IMR-90 (cell line): Measurements from ENCODE around the gene DENND10. TPM values are rescaled to one million over a fixed set of nuclear protein-coding genes. Genes with fewer than 3 reads are reported as not detected.

ENCODE experiments used
- ATAC-seq: fragments of 200-7000 bp; cut with Tn5 transposase; 2 replicates; pipeline ENCODE4 v1.9.1; 2020; ENCODE audit warnings: low read depth, mild to moderate bottlenecking, moderate library complexity
- BruUV-seq: library from RNA; stranded (reverse); fragments of 400-500 nt; replicated peaks from 2 replicates; lab custom pipeline; 2021; lab: Mats Ljungman, UMichigan
- CTCF ChIA-PET: fragments of 300-600 bp; formaldehyde crosslinking; extraction: SDS; loops from one replicate; lab custom pipeline; 2021; ENCODE audit warnings: antibody characterized with exemption; lab: Yijun Ruan, JAX
- POLR2A ChIA-PET: fragments of 300-600 bp; sonication (Branson Sonifier 250); formaldehyde crosslinking; loops from one replicate; lab custom pipeline; 2022; ENCODE audit warnings: antibody characterized with exemption; ENCODE audit not compliant: unreplicated experiment; lab: Charles Lee
- DNase-seq: peaks from one replicate; pipeline ENCODE4 v3.0.0; 2013
- H2AFZ ChIP-seq: replicated peaks from 2 replicates; pipeline ENCODE3; 2013; ENCODE audit warnings: low read length, mild to moderate bottlenecking; ENCODE audit not compliant: poor library complexity
- H2AK5ac ChIP-seq: 2 replicates; pipeline ENCODE4 v1.6.1; 2013; ENCODE audit warnings: low read depth, low read length, inconsistent platforms
- H2AK9ac ChIP-seq: replicated peaks from 2 replicates; pipeline ENCODE3; 2013; ENCODE audit warnings: mild to moderate bottlenecking, low read depth, low read length, moderate library complexity; ENCODE audit not compliant: poor library complexity
- H2BK120ac ChIP-seq: 2 replicates; pipeline ENCODE4 v1.6.1; 2013; ENCODE audit warnings: low read depth, low read length, inconsistent platforms
- H2BK15ac ChIP-seq: 3 replicates; pipeline ENCODE4 v1.6.1; 2013; ENCODE audit warnings: low read depth, low read length, inconsistent platforms
- H2BK20ac ChIP-seq: 2 replicates; pipeline ENCODE4 v1.6.1; 2013; ENCODE audit warnings: low read depth, mild to moderate bottlenecking, inconsistent platforms, low read length, moderate library complexity
- H2BK5ac ChIP-seq: 2 replicates; pipeline ENCODE4 v1.6.1; 2013; ENCODE audit warnings: mild to moderate bottlenecking, low read depth, low read length, inconsistent platforms; ENCODE audit not compliant: poor library complexity, severe bottlenecking
- H3K14ac ChIP-seq: replicated peaks from 2 replicates; pipeline ENCODE4 v1.6.1; 2013; ENCODE audit warnings: low read depth, low read length, inconsistent platforms
- H3K18ac ChIP-seq: 2 replicates; pipeline ENCODE4 v1.6.1; 2013; ENCODE audit warnings: low read depth, low read length, control low read depth
- H3K23ac ChIP-seq: 2 replicates; pipeline ENCODE4 v1.6.1; 2013; ENCODE audit warnings: low read depth, low read length, inconsistent platforms
- H3K27ac ChIP-seq: 2 replicates; pipeline ENCODE4 v1.5.1; 2013; ENCODE audit warnings: mild to moderate bottlenecking, control low read depth, low read length; ENCODE audit not compliant: insufficient read depth
- H3K27me3 ChIP-seq: 2 replicates; pipeline ENCODE4 v1.6.1; 2013; ENCODE audit warnings: low read length; ENCODE audit not compliant: control insufficient read depth, insufficient read depth
- H3K36me3 ChIP-seq: 2 replicates; pipeline ENCODE4 v1.6.1; 2013; ENCODE audit warnings: low read length, mixed read lengths; ENCODE audit not compliant: control insufficient read depth, insufficient read depth
- H3K4ac ChIP-seq: 2 replicates; pipeline ENCODE4 v1.6.1; 2013; ENCODE audit warnings: low read depth, low read length, inconsistent platforms
- H3K4me1 ChIP-seq: 2 replicates; pipeline ENCODE4 v1.6.1; 2013; ENCODE audit warnings: low read length, mixed read lengths; ENCODE audit not compliant: control insufficient read depth, insufficient read depth
- H3K4me2 ChIP-seq: 2 replicates; pipeline ENCODE4 v1.6.1; 2013; ENCODE audit warnings: low read depth, mild to moderate bottlenecking, control low read depth, low read length, moderate library complexity
- H3K4me3 ChIP-seq: 2 replicates; pipeline ENCODE4 v1.5.1; 2013; ENCODE audit warnings: low read depth, mild to moderate bottlenecking, control low read depth, low read length, moderate library complexity; ENCODE audit not compliant: insufficient read depth
- H3K56ac ChIP-seq: 2 replicates; pipeline ENCODE4 v1.6.1; 2013; ENCODE audit warnings: low read length, inconsistent platforms; ENCODE audit not compliant: insufficient read depth; ENCODE audit errors: extremely low read depth
- H3K79me1 ChIP-seq, 2 experiments: 2 replicates each; pipeline ENCODE4 v1.6.1; 2013; ENCODE audit warnings: low read length in 2 of 2, inconsistent platforms in 1 of 2, low read depth in 1 of 2
- H3K9ac ChIP-seq: 2 replicates; pipeline ENCODE4 v1.6.1; 2013; ENCODE audit warnings: low read depth, low read length, control low read depth
- H3K9me1 ChIP-seq: 2 replicates; pipeline ENCODE4 v1.6.1; 2013; ENCODE audit warnings: low read length, inconsistent platforms; ENCODE audit not compliant: insufficient read depth
- H3K9me3 ChIP-seq: 2 replicates; pipeline ENCODE4 v1.6.1; 2013; ENCODE audit warnings: low read length; ENCODE audit not compliant: control insufficient read depth, insufficient read depth
- H4K20me1 ChIP-seq: 2 replicates; pipeline ENCODE4 v1.6.1; 2013; ENCODE audit warnings: low read length, inconsistent platforms; ENCODE audit not compliant: insufficient read depth
- H4K5ac ChIP-seq: 2 replicates; pipeline ENCODE4 v1.6.1; 2013; ENCODE audit warnings: mild to moderate bottlenecking, low read depth, low read length, control low read depth
- H4K8ac ChIP-seq, 2 experiments: 2 replicates each; pipeline ENCODE4 v1.6.1; 2013; ENCODE audit warnings: low read depth in 2 of 2, low read length in 2 of 2, control low read depth in 1 of 2, inconsistent platforms in 1 of 2
- H4K91ac ChIP-seq: 2 replicates; pipeline ENCODE4 v1.6.1; 2013; ENCODE audit warnings: low read depth, low read length, inconsistent platforms; ENCODE audit not compliant: insufficient read depth
- BHLHE40 ChIP-seq: fragments of 150-350 bp; IDR thresholded peaks from 2 replicates; pipeline ENCODE4 v1.6.1; 2016; ENCODE audit warnings: mild to moderate bottlenecking, low read depth, low read length
- CEBPB ChIP-seq: IDR thresholded peaks from 2 replicates; pipeline ENCODE4 v1.6.1; 2012; ENCODE audit warnings: low read depth, low read length, improper control_type of control experiment
- RFX5 ChIP-seq: IDR thresholded peaks from 2 replicates; pipeline ENCODE4 v1.8.0; 2012; ENCODE audit warnings: low read depth, mild to moderate bottlenecking, low read length, moderate library complexity
- WGBS, 2 experiments: methylation state at CpG; one replicate each; pipeline versions ENCODE4 v1.1.5 to v1.1.7; 2013; ENCODE audit warnings: missing lambda C conversion rate in 2 of 2; ENCODE audit not compliant: insufficient read length in 1 of 2; ENCODE audit errors: extremely low coverage in 2 of 2; 5-methylcytosine and 5-hydroxymethylcytosine counted together
- dilution Hi-C: fragments of 300-500 bp; cut with HindIII; formaldehyde crosslinking; loops from one replicate; pipeline ENCODE4 v1.14.3; 2018; ENCODE audit warnings: low sequenced_read_pairs; ENCODE audit not compliant: unreplicated experiment
- in situ Hi-C: fragments of 300-500 bp; cut with MboI; formaldehyde crosslinking; loops from 3 replicates; pipeline ENCODE4 v1.14.3; 2019; ENCODE audit warnings: low sequenced_read_pairs, inconsistent platforms, mixed read lengths
- intact Hi-C: fragments of 100-400 bp; cut with micrococcal nuclease; formaldehyde crosslinking; loops from 2 replicates; pipeline ENCODE4 v1.10.0; 2022
- polyA plus RNA-seq, 3 experiments: library from polyadenylated mRNA; depleted of rRNA; stranded (reverse); fragments of >200 nt; gene quantifications; 2 replicates each; pipeline ENCODE4 v1.2.3, GENCODE V29; 2012; ENCODE audit warnings: low replicate concordance in 1 of 3
- total RNA-seq: library from RNA; depleted of rRNA; stranded (reverse); fragments of >200 nt; gene quantifications from 2 replicates; pipeline ENCODE4 v1.2.3, GENCODE V29; 2012

Gene DENND10
- total and polyA plus RNA-seq, 2 of the 4 experiments (the other 2 are of a cell fraction) = 50.9 to 81.4 TPM

GRCh38 chr10:119118231-119118630 is 14.3 kb downstream of the DENND10 start:
- Histone ChIP-seq H2BK15ac (no peak overlapping the region), H3K9ac (no peak overlapping the region), H2BK20ac (no peak overlapping the region), H3K79me1 (peaks cover 6 to 33% of the 10 kb centered on the region in 2 experiments; a peak in 3 of 4 replicates), H3K9me3 (no peaks in the 10 kb centered on the region), H3K27me3 (no peaks in the 10 kb centered on the region), H3K4ac (no peak overlapping the region), H4K91ac (no peak overlapping the region), H3K56ac (no peak overlapping the region), H3K4me3 (no peak overlapping the region), H2AFZ (no peak overlapping the region), H3K36me3 (peaks cover 47% of the 10 kb centered on the region), H4K5ac (no peak overlapping the region), H3K23ac (no peak overlapping the region), H3K9me1 (peaks cover 4% of the 10 kb centered on the region; the same call in 1 of the 2 replicates), H2AK9ac (no peak overlapping the region), H3K18ac (no peak overlapping the region), H2AK5ac (0 out of 2 replicates have a peak overlapping the region, but pooled peaks have one; percentile 38), H3K4me2 (no peak overlapping the region), H3K4me1 (peaks cover 9% of the 10 kb centered on the region), H2BK5ac (peak overlapping the region; percentile 4), H3K27ac (no peak overlapping the region), H2BK120ac (no peak overlapping the region; the same call in 1 of the 2 replicates), H3K14ac (no peak overlapping the region), H4K8ac (no peak overlapping the region), H4K20me1 (peaks cover 8% of the 10 kb centered on the region)
- intact Hi-C loops = no loop called here
- in situ Hi-C loops = no loop called here
- WGBS, 2 experiments = 93% methylated on average over 2 of the region's 5 CpGs; no CpG with 5 or more reads in 1 of the 2 experiments
- no peak for TF ChIP-seq BHLHE40
- no peak for TF ChIP-seq CEBPB
- no peak for TF ChIP-seq RFX5
- DNase-seq (no peak), ATAC-seq (no peak)
- dilution Hi-C loops = no loop called here
- ChIA-PET CTCF (no interaction called here), POLR2A (no interaction called here)
- no TSS peak for BruUV-seq
